Fibroblast of mammary gland (primary cell): ENCODE measurements around the gene RTL9.

Experiments
- DNase-seq: peaks from one replicate; pipeline ENCODE4 v3.0.0-alpha.2; 2010; ENCODE audit warnings: low read depth
- H3K4me3 ChIP-seq: 2 replicates; pipeline ENCODE4 v1.5.1; 2011; ENCODE audit warnings: low read depth, mild to moderate bottlenecking, low read length, moderate library complexity; ENCODE audit not compliant: control insufficient read depth
- TF ChIP-seq, protein P1 (sequence below): conservative IDR thresholded peaks from 2 replicates; pipeline ENCODE4 v1.5.1; 2011; ENCODE audit warnings: low read depth, low read length, inconsistent platforms; ENCODE audit not compliant: control insufficient read depth, insufficient read depth

RTL9 gene

DNA sequence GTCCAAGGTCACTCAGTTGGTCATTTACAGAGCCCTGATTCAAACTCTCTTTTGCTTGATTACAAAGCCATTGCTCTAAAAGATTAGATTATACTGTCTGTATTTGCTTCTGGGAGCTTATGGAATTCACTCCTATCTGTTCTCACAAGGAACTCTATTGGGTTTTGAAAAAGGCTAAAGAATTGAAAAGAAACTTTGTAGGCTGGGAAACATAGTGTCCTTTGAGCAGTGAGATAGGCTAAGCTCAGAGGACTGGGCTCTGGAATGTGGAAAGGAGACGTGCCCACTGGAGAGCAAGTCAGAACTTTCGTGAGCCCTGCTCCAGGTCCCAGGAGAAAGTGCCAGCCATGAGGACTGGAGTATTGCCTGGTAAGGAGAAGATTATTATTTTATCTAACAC is at the start of gene RTL9:
Gene RTL9 (plus strand): TSS at position 301 of the 400 bp plus-strand sequence. CDS start 91,770 bp downstream, outside the sequence.
- TF ChIP-seq, protein P1, sequence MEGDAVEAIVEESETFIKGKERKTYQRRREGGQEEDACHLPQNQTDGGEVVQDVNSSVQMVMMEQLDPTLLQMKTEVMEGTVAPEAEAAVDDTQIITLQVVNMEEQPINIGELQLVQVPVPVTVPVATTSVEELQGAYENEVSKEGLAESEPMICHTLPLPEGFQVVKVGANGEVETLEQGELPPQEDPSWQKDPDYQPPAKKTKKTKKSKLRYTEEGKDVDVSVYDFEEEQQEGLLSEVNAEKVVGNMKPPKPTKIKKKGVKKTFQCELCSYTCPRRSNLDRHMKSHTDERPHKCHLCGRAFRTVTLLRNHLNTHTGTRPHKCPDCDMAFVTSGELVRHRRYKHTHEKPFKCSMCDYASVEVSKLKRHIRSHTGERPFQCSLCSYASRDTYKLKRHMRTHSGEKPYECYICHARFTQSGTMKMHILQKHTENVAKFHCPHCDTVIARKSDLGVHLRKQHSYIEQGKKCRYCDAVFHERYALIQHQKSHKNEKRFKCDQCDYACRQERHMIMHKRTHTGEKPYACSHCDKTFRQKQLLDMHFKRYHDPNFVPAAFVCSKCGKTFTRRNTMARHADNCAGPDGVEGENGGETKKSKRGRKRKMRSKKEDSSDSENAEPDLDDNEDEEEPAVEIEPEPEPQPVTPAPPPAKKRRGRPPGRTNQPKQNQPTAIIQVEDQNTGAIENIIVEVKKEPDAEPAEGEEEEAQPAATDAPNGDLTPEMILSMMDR = no peak
- no peak within 1 kb of the TSS for H3K4me3 ChIP-seq
- DNase-seq = no peak

DNA sequence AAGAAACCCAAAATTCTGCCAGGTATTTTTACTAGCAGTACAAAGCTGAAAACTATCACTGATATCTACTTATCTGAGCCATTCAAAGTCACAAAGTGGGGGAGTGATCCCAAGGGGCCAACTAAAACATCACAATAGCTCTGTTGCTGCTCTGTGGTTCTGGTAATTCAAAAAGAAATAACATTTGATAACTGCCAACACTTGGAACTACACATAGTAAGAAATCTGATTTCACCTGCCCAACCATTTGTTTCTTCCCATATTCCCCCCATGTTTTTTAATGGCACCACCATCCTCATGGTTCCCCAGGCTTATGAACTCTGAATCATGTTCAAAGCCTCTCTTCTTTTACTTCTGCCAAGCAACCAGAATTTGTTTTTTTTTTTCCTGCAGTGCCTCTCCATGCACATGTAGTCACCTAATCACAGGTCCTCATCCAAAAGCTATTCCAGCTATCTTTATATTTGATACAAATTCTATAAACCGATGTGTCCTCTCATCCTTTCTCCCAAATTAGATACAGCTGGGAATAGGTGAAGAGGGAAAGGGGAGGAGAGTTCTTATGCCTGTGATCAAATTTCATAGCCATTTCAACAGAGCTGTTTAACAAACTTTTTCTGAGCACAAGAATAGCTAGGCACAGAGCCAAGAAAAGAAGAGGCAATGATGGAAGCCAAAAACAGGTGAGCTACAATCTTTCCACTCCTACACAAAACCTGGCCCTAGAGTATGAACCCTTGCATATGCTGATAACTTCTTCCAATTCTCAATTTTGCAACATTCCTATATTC is 48.5 kb upstream of the RTL9 start:
- TF ChIP-seq, protein P1 = no peak
- DNase-seq = peak; percentile 35
- H3K4me3 ChIP-seq = no peak overlapping the region

DNA sequence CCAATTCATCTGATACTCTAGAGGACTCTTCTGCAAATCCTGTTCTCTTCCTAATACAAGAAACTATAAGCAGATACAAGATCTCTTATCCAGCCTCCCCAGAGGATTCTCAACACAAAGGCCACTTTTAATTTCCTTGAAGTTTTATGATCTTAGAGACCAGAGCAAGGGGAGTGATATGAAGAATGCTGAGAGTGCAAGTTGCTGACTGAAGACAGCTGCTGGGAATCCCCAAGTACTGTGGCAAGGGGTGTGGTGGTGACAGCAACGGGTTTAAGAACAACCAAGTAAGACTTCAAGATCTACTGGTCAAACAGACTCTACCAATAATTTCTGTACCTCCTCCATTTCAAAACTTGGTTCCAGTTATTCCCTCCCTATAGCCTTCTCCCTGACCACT is 47.8 kb upstream of the RTL9 start:
- DNase-seq = peak; percentile 24
- TF ChIP-seq, protein P1 = no peak
- H3K4me3 ChIP-seq = no peak overlapping the region

DNA sequence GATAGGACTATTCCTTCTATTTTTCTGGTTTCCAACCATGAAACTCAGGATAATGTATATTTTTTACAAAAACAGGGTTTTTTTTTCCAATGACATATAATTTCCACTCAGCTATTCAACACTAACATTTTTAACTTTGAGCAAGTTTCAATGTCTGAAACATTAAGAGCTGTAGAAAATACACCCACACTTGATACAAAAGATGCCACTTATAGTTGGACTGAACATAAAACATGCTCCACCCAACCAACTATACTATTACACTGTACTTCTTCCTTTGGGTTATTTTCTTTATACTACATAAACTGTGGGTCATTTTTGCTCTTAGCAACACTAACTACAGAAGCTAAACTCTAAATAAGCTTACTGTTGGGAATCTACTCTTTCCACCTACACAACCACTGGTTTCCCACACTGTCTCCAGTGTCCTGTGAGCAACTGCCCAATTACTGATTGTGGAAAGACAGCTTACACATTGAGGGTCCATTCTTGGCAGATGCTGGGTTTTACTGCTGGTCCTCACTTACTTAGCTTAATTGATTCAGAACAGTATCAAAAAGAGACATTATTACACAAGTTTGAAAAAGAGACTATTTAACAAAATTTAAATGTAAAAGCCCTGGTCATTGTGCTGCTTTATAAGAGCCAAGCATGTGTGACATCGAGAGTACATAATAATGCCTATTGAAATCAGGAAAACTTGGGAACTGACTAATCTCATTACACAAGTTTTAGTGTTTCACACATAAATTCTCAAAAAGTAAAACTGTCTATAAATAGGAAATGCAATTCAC is 47.0 kb upstream of the RTL9 start:
- no peak overlapping the region for H3K4me3 ChIP-seq
- TF ChIP-seq, protein P1 = no peak
- peak; percentile 9 for DNase-seq

DNA sequence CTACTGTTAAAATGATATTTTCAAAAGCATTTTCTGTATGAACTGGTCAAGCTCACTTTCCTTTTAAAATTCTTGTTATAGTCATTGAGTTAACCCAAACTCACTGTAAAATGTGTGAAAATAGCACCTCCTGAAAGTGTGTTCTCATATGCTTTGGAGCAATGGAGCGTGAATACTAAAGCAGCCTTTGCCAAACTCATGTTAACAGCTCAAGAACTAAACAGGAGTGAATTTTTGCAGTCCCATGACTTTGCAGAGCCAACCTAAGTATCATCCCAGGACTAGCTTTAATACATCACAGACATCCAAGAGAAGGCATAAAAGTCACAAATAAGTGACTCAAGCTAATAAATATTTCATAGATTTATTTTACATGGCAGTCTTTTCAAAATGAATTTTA is 43.1 kb upstream of the RTL9 start:
- DNase-seq = peak; percentile 36
- TF ChIP-seq, protein P1 = no peak
- H3K4me3 ChIP-seq = peak overlapping the region; percentile 75

DNA sequence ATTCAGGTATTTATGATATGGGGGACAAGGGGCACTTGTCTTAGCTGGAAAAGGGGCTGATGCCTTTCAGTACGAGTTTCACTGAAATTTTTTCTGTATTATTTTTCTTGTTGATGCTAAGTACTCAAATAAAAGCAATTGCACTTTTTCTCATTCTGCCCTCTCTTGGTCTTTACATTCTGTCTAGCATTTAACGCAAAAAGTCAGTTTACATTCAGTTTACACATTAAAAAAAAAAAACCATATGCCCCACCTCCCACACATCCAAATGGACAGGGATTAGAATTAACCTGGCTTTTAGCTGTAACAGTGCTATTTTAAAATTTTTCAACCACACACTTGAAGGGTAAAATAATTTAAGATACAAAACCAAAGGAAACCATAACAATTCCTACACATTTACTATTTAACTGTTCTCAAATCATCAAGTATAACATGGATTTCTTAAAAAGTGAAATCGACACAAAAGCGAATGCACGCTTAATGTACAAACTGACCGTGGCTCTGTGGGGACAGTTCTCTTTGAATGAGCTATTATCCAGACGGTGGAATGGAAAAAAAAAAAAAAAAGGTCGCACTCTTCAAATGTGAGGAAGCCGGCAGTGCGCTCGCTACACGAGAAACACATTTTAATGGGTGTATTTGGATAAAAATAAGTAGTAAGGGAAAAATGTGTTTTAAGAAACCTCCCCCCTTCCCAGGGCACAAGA is 42.1 kb upstream of the RTL9 start:
- TF ChIP-seq, protein P1 = no peak
- peak; percentile 12 for DNase-seq
- peak overlapping the region; percentile 75 for H3K4me3 ChIP-seq
